Central memory CD8-positive, alpha-beta T cell (primary cell): ENCODE data around the gene WIPI1.

ENCODE experiments used
- ATAC-seq: fragments of 150-1000 bp; cut with Tn5 transposase; replicated peaks from 2 replicates; pipeline ENCODE4 v1.10.0; 2022; ENCODE audit warnings: mild to moderate bottlenecking, moderate FRiP score, moderate number of reproducible peaks; ENCODE audit not compliant: poor library complexity, severe bottlenecking; ENCODE audit errors: extremely low read depth
- DNase-seq, 2 donors: peaks; one replicate each; pipeline ENCODE4 v3.0.0; 2021; ENCODE audit warnings: low spot score in 2 of 2
- H3K27ac Mint-ChIP-seq: one replicate; pipeline ENCODE4 v1.8.0; 2022; ENCODE audit warnings: low read depth, mild to moderate bottlenecking, moderate library complexity, mixed read lengths
- H3K27me3 Mint-ChIP-seq: one replicate; pipeline ENCODE4 v1.8.0; 2022; ENCODE audit warnings: mixed read lengths
- H3K36me3 Mint-ChIP-seq: one replicate; pipeline ENCODE4 v1.8.0; 2022; ENCODE audit warnings: mild to moderate bottlenecking, moderate library complexity, mixed read lengths; ENCODE audit not compliant: insufficient read depth
- H3K4me1 Mint-ChIP-seq: one replicate; pipeline ENCODE4 v1.8.0; 2022; ENCODE audit warnings: mixed read lengths
- H3K4me3 Mint-ChIP-seq: one replicate; pipeline ENCODE4 v1.8.0; 2022; ENCODE audit warnings: mild to moderate bottlenecking, moderate library complexity, mixed read lengths
- H3K9me3 Mint-ChIP-seq: one replicate; pipeline ENCODE4 v1.8.0; 2022; ENCODE audit warnings: mixed read lengths

WIPI1 gene

GRCh38 chr17:68458260-68459036 lies 1.2 kb upstream of the WIPI1 start:
- H3K36me3 Mint-ChIP-seq, result peaks cover 4% of the 10 kb centered on the region
- ATAC-seq (no peak), DNase-seq (no peak)
- peak overlapping the region; percentile 84 for H3K4me3 Mint-ChIP-seq
- peak overlapping the region; percentile 88 for H3K27ac Mint-ChIP-seq
- H3K9me3 Mint-ChIP-seq, result no peaks in the 10 kb centered on the region
- peaks cover 63% of the 10 kb centered on the region for H3K4me1 Mint-ChIP-seq
- no peaks in the 10 kb centered on the region for H3K27me3 Mint-ChIP-seq

GRCh38 chr17:68457539-68458259 lies 403 bp upstream of the WIPI1 start:
- Mint-ChIP-seq H3K36me3 (peaks cover 4% of the 10 kb centered on the region), H3K9me3 (no peaks in the 10 kb centered on the region), H3K4me3 (peak overlapping the region; percentile 84), H3K27me3 (no peaks in the 10 kb centered on the region), H3K4me1 (peaks cover 58% of the 10 kb centered on the region), H3K27ac (peak overlapping the region; percentile 88)
- peak; percentile 87 for ATAC-seq
- peak; percentile 97 to 99 for DNase-seq

- H3K4me1 Mint-ChIP-seq, result peaks cover 47% of the 10 kb centered on the region
- H3K27me3 Mint-ChIP-seq, result no peaks in the 10 kb centered on the region
- peaks cover 9% of the 10 kb centered on the region for H3K36me3 Mint-ChIP-seq
- peak overlapping the region; percentile 88 for H3K27ac Mint-ChIP-seq
- peak overlapping the region; percentile 84 for H3K4me3 Mint-ChIP-seq
- no peaks in the 10 kb centered on the region for H3K9me3 Mint-ChIP-seq
- ATAC-seq (no peak), DNase-seq (no peak)
Measured at GRCh38 chr17:68456339-68457167, 743 bp downstream of the WIPI1 start.

GRCh38 chr17:68455901-68456338 lies 1.4 kb downstream of the WIPI1 start:
- ATAC-seq, result no peak
- peaks cover 9% of the 10 kb centered on the region for H3K36me3 Mint-ChIP-seq
- H3K4me3 Mint-ChIP-seq, result peak overlapping the region; percentile 84
- peaks cover 40% of the 10 kb centered on the region for H3K4me1 Mint-ChIP-seq
- no peaks in the 10 kb centered on the region for H3K27me3 Mint-ChIP-seq
- no peaks in the 10 kb centered on the region for H3K9me3 Mint-ChIP-seq
- no peak for DNase-seq
- no peak overlapping the region for H3K27ac Mint-ChIP-seq

- H3K4me1 Mint-ChIP-seq, result peaks cover 23% of the 10 kb centered on the region
- H3K9me3 Mint-ChIP-seq, result no peaks in the 10 kb centered on the region
- H3K36me3 Mint-ChIP-seq, result peaks cover 23% of the 10 kb centered on the region
- no peak for ATAC-seq
- no peak overlapping the region for H3K27ac Mint-ChIP-seq
- DNase-seq, result no peak
- no peak overlapping the region for H3K4me3 Mint-ChIP-seq
- H3K27me3 Mint-ChIP-seq, result no peaks in the 10 kb centered on the region
Measured at GRCh38 chr17:68453991-68454665, 3.2 kb downstream of the WIPI1 start.

GRCh38 chr17:68452724-68453290 lies 4.5 kb downstream of the WIPI1 start:
- Mint-ChIP-seq H3K4me3 (no peak overlapping the region), H3K27me3 (no peaks in the 10 kb centered on the region), H3K9me3 (no peaks in the 10 kb centered on the region), H3K36me3 (peaks cover 27% of the 10 kb centered on the region), H3K27ac (no peak overlapping the region), H3K4me1 (peaks cover 10% of the 10 kb centered on the region)
- ATAC-seq (no peak), DNase-seq (no peak)

GRCh38 chr17:68451670-68452354 lies 5.5 kb downstream of the WIPI1 start:
- no peak for ATAC-seq
- no peak for DNase-seq
- H3K4me3 Mint-ChIP-seq, result no peak overlapping the region
- H3K4me1 Mint-ChIP-seq, result peaks cover 6% of the 10 kb centered on the region
- H3K36me3 Mint-ChIP-seq, result peaks cover 30% of the 10 kb centered on the region
- no peak overlapping the region for H3K27ac Mint-ChIP-seq
- H3K27me3 Mint-ChIP-seq, result no peaks in the 10 kb centered on the region
- no peaks in the 10 kb centered on the region for H3K9me3 Mint-ChIP-seq

- Mint-ChIP-seq H3K36me3 (peaks cover 35% of the 10 kb centered on the region), H3K9me3 (no peaks in the 10 kb centered on the region), H3K4me3 (no peak overlapping the region), H3K27me3 (no peaks in the 10 kb centered on the region), H3K4me1 (no peaks in the 10 kb centered on the region), H3K27ac (no peak overlapping the region)
- ATAC-seq (no peak), DNase-seq (no peak)
Measured at GRCh38 chr17:68450801-68451200, 6.5 kb downstream of the WIPI1 start.

GRCh38 chr17:68450391-68450790 lies 6.9 kb downstream of the WIPI1 start:
- Mint-ChIP-seq H3K27me3 (no peaks in the 10 kb centered on the region), H3K36me3 (peaks cover 35% of the 10 kb centered on the region), H3K4me1 (peaks cover 3% of the 10 kb centered on the region), H3K9me3 (no peaks in the 10 kb centered on the region), H3K4me3 (no peak overlapping the region), H3K27ac (no peak overlapping the region)
- DNase-seq (no peak), ATAC-seq (no peak)

GRCh38 chr17:68449021-68449739 lies 8.1 kb downstream of the WIPI1 start:
- no peaks in the 10 kb centered on the region for H3K27me3 Mint-ChIP-seq
- H3K4me3 Mint-ChIP-seq, result no peak overlapping the region
- ATAC-seq (no peak), DNase-seq (no peak)
- peaks cover 5% of the 10 kb centered on the region for H3K4me1 Mint-ChIP-seq
- H3K9me3 Mint-ChIP-seq, result no peaks in the 10 kb centered on the region
- H3K36me3 Mint-ChIP-seq, result peaks cover 37% of the 10 kb centered on the region
- H3K27ac Mint-ChIP-seq, result no peak overlapping the region

GRCh38 chr17:68446626-68447041 lies 10.7 kb downstream of the WIPI1 start:
- Mint-ChIP-seq H3K4me1 (peaks cover 5% of the 10 kb centered on the region), H3K36me3 (peaks cover 35% of the 10 kb centered on the region), H3K27ac (no peak overlapping the region), H3K4me3 (no peak overlapping the region), H3K27me3 (no peaks in the 10 kb centered on the region), H3K9me3 (no peaks in the 10 kb centered on the region)
- no peak for DNase-seq
- ATAC-seq, result no peak
